GM12801 (cell line): ENCODE data around the gene GLYATL3.

Experiments used
- TF ChIP-seq, protein P1 (sequence below): IDR thresholded peaks from one replicate; pipeline ENCODE4 v1.5.1; 2011; ENCODE audit warnings: control low read depth; ENCODE audit not compliant: insufficient read length; ENCODE audit errors: extremely low read depth

The GLYATL3 gene

DNA sequence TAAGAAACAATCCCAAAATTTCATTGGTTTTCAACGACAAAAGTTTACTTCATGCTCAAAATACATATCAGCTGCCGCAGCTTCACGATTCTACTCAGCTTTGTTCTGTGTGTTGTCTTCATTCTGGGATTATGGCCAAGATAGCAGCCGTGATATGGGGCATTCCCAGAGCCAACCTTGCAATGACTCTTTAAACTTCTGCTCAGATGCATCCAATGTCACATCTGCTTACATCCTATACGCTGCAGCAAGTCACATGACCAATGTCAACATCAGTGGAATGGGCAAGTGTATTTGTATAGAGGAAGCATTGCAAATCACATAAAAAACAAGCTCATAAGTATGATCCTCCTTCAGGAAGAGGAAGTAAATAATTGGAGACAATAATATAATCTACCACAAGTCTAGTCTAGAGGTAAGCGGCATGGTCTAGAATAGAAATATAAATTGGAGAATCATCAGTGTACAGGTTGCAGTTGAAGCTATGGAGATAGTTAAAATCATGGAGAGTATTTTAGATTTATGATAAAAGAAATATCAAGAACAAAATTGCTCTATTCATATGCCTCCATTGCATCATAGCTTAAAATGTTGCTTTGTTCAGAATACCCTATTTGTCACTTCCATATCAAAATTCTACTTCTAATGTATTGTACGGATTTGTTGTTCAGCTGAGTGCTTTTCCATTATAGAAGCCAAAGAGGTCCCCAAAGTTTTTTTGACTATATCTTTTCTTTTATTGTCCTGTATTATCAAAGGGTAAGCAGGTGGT is 43.5 kb downstream of the GLYATL3 start:
- TF ChIP-seq, protein P1, sequence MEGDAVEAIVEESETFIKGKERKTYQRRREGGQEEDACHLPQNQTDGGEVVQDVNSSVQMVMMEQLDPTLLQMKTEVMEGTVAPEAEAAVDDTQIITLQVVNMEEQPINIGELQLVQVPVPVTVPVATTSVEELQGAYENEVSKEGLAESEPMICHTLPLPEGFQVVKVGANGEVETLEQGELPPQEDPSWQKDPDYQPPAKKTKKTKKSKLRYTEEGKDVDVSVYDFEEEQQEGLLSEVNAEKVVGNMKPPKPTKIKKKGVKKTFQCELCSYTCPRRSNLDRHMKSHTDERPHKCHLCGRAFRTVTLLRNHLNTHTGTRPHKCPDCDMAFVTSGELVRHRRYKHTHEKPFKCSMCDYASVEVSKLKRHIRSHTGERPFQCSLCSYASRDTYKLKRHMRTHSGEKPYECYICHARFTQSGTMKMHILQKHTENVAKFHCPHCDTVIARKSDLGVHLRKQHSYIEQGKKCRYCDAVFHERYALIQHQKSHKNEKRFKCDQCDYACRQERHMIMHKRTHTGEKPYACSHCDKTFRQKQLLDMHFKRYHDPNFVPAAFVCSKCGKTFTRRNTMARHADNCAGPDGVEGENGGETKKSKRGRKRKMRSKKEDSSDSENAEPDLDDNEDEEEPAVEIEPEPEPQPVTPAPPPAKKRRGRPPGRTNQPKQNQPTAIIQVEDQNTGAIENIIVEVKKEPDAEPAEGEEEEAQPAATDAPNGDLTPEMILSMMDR, result no peak

DNA sequence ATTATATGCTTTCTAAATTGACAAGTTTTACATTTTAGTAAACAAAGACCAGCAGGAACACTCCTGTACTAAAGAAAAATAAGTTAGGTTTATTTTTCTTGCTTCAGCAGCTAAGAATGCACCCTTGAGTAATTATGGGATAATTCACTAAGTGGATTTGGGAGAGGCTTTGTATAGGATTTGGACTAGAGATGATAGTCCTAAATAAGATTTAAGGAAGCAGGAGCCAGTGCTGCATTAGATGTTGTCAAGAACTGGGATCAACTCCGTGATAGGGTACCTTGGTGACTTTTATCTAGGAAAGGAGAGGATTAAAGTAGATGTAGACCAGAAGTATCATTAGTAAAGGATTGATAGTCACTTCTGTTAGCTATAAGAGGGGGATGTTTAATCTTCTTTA is 46.6 kb downstream of the GLYATL3 start:
- TF ChIP-seq, protein P1, result no peak

DNA sequence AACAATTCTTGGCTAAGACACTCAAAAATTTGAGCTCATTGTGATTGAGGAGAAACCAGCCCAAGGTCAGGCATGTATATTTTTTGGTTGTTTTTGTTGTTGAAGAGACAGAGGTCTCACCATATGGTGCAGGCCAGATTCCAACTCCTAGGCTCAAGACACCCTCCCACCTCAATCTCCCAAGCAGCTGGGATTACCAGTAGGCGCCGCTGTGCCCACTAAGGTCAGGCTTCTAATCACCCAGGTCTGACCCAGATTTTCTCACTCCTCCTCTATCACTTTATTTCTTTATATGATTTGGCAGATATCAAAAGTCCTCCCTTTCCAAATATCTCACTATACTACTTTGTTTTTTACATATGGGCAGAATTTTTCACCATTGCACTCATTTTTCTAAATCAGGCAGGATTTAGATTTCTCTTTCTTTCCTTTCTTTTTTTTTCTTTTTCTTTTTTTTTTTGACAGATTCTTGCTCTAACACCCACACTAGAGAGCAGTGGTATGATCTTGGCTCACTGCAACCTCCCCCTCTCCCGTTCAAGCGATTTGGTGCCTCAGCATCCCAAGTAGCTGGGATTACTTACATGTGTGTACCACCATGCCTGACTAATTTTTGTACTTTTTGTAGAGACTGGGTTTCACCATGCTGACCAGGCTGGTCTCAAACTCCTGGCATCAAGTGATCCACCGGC is 49.0 kb downstream of the GLYATL3 start:
- TF ChIP-seq, protein P1, result no peak

DNA sequence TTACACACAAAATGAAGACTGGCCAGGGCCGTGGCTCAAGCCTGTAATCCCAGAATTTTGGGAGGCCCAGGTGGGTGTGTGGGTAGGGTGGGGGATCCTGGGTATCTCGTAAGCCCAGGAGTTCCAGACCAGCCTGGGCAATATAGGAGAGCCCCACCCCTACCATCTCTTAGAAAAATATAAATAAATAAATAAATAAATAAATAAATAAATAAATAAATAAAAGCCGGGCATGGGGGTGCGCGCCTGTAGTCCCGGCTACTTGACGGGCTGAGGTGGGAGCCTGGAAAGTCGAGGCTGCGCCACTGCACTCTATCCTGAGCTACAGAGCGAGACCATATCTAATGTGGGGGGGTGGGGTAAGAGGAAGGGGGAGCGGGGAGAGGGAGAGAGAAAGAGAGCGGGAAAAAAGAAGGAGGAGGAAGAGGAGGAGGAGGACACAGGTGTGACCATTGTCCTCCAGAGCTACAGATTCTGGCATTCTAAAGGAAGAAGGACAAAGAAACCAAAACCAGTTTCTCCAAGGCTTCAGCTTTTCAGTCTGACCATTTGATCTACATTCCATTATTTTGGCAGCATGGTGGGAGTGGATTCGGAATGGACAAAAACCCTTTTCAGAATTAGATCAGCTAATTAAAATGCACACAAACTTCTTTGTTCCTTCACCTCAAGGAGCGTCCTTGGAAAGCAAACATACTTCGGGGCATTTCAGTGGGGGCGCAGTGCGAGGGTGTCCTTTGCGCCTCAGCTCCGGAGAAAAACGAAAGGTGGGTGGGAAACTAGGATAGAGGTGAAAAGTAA is 50.2 kb downstream of the GLYATL3 start:
- TF ChIP-seq, protein P1, result no peak

DNA sequence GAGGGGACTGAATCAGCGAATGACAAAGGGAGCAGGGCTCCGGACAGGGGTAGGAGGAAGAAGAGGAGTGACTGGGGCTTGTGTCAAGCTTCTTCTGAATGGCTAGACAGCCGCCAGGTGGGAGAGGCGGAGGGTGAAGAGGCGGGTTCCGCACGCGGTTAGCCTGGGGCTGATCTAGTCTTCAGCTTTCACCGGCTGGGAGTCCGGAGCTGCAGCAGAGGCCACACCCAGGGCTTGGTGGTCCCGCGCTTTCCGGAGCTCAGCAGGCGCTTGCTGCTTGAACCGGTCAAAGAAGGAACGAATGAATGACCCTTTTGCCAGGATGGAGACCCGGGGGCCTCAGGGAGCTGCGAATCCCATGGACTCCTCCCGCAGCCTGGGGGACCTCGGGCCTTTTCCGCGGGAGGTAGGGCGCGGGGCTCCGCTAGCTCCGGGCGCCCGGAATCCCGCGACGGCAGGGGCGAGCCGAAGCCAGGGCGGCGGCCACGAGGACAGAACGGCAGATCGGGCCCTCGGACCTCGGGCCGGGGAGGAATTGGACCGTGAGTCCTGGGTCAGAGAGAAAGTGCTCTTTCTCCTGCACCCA is 50.9 kb downstream of the GLYATL3 start, which contains the start of gene C6orf141:
C6orf141 (plus strand) TSS at position 177 of the 586 bp plus-strand sequence; CDS start at position 302, 125 bp downstream.
- TF ChIP-seq, protein P1, result no peak

DNA sequence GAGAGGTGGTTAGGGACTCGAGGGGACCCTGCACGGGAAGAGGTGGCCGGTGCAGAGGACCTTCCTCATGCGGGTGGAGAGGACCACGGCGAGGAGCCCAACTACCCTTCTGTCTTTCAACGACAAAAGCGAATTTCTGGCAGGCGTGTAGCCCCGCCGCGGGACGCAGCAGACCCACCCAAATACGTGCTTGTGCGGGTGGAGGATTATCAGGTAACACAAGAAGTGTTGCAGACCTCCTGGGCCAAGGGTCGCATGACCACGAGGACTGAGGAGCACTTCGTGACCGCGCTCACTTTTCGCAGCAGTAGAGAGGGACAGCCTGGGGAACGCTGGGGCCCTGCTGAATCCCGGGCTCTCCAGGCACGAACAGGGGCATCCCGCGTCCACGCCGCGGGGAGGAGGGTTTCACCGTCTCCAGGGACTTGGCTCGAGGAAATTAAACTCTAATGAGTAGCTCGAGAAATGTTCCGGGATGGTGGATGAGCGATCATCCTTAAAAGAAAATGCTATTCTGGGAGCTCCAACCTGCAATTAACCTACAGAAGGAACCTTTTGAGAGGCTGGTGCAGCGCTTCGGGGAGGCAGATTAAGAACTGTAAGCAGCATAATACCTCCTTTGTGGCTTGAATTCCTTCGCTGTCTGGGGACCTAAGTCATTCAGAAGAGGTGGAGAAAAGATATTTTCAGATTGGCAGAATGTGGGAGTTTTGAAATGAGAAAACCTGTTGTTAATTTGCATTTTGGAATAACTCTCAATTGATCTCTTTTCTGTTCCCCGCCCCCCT is 51.5 kb downstream of the GLYATL3 start:
- TF ChIP-seq, protein P1, result no peak

DNA sequence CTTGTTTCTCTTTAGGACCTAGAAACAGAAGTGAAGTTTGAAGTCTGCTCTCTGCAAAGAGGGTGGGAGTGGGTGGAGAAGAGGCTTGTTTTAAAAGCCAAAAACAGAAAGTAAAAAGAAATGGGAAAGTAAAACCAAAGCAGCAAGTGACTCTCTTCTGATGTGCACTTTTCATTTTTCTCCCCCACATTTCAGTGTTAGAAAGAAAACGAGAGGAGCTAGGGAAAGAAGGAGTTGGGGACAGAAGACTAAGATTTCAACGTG is 52.1 kb downstream of the GLYATL3 start:
- TF ChIP-seq, protein P1, result no peak
